ENCODE results near the gene SYNC.

The SYNC gene

DNA sequence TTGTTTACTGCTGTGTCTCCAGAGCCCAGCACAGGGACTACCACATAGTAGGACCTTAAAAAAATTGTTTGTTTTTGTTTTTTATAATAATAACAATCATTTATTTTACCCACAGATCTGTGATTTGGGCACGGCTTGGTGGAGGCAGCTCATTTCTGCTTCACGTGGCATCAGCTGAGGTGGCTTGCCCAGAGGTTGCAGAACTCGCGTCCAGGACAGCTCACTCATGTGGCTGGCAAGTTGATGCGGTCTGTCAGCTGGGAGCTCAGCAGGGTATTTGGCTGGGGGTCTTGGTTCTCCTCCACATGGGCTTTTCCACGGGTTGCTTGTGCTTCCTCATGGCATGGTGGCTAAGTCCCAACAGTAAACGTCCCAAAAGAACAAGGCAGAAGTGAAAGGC lies 2.9 kb upstream of the SYNC start:
- no peak overlapping the region for H3K4me2 ChIP-seq (ENCODE audit: low read depth, low read length)
- peaks cover 9% of the 10 kb centered on the region; the same call in 1 of the 2 replicates for H3K27me3 ChIP-seq (replicated peaks; ENCODE audit: insufficient read depth, low read length)
- no peak for DNase-seq
- TF ChIP-seq EZH2 (optimal IDR thresholded peaks at IDR 0.05; ENCODE audit: low read depth, low read length): no peak
- TF ChIP-seq, protein P1, sequence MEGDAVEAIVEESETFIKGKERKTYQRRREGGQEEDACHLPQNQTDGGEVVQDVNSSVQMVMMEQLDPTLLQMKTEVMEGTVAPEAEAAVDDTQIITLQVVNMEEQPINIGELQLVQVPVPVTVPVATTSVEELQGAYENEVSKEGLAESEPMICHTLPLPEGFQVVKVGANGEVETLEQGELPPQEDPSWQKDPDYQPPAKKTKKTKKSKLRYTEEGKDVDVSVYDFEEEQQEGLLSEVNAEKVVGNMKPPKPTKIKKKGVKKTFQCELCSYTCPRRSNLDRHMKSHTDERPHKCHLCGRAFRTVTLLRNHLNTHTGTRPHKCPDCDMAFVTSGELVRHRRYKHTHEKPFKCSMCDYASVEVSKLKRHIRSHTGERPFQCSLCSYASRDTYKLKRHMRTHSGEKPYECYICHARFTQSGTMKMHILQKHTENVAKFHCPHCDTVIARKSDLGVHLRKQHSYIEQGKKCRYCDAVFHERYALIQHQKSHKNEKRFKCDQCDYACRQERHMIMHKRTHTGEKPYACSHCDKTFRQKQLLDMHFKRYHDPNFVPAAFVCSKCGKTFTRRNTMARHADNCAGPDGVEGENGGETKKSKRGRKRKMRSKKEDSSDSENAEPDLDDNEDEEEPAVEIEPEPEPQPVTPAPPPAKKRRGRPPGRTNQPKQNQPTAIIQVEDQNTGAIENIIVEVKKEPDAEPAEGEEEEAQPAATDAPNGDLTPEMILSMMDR (IDR thresholded peaks at IDR 0.05; ENCODE audit: low read length): no peak
- no peak for TF ChIP-seq EZH2phosphoT487 (IDR thresholded peaks at IDR 0.05; ENCODE audit: low read length)
- no peak overlapping the region for H3K27ac ChIP-seq (ENCODE audit: low read length)
- no peak overlapping the region for H2AFZ ChIP-seq (ENCODE audit: low read length)
- H3K9me2 ChIP-seq (replicated peaks; ENCODE audit: insufficient read depth, low read length): no peaks in the 10 kb centered on the region
- no peaks in the 10 kb centered on the region for H3K4me1 ChIP-seq (ENCODE audit: low read length)
- no peaks in the 10 kb centered on the region for H4K20me1 ChIP-seq (ENCODE audit: insufficient read depth, low read length)
- no peaks in the 10 kb centered on the region for H3K9me3 ChIP-seq (replicated peaks; ENCODE audit: insufficient read depth, low read length)
- no peaks in the 10 kb centered on the region for H3K36me3 ChIP-seq (replicated peaks; ENCODE audit: insufficient read depth, low read length)
- no peaks in the 10 kb centered on the region for H3K79me2 ChIP-seq (ENCODE audit: low read length)
- H3K4me3 ChIP-seq (ENCODE audit: low read length): no peak overlapping the region
- no peak overlapping the region for H3K9ac ChIP-seq (ENCODE audit: low read length)
- H3F3A ChIP-seq (ENCODE audit: insufficient read depth, low read length): no peaks in the 10 kb centered on the region

DNA sequence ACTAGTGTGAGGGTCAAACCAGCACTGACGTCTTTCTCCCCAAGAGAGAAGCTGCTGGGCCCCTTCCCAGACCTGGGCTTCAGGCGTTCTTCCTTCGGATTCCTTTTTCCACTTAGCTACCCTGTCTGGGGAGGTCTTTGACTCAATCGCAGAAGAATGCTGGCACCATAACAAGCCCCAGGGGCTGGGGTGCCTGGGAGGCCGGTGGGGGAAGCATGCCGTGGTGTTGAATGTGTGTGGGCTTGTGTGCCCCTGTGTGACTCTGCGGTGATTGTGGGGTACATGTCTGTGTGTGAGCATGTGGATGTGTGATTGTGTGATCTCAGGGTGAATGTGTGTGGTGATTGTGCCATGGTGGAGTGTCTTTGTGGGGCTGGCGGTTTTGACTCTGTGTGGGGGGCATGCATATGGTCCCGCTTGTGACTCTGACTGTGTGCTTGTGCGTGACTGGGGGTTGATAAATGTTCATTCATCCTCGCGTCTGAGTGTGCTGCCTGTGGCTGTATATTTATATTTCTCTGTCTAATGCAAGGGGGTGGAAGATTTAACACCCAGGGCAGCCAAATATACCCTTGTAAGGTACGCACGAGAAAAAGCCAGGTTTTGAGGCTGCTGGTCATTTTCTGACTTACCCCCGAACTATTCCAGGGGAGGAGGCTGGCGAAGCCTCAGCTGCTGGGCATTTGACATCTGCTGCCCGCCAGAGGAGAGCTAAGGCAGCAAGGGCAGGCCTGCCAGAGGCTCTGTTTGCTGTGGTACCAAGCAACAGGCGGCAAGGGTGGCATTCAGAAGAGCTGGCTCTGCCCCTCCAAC lies 1.1 kb upstream of the SYNC start:
- H3K4me3 ChIP-seq (ENCODE audit: low read length): no peak overlapping the region
- H3K9me3 ChIP-seq (replicated peaks; ENCODE audit: insufficient read depth, low read length): no peaks in the 10 kb centered on the region
- 0 out of 2 replicates have a peak overlapping the region, but pooled peaks have one; percentile 92 for H3K4me2 ChIP-seq (ENCODE audit: low read depth, low read length)
- no peaks in the 10 kb centered on the region for H3K9me2 ChIP-seq (replicated peaks; ENCODE audit: insufficient read depth, low read length)
- H3K27ac ChIP-seq (ENCODE audit: low read length): no peak overlapping the region
- no peaks in the 10 kb centered on the region for H3K36me3 ChIP-seq (replicated peaks; ENCODE audit: insufficient read depth, low read length)
- no peak for DNase-seq
- H3K9ac ChIP-seq (ENCODE audit: low read length): no peak overlapping the region
- H3K4me1 ChIP-seq (ENCODE audit: low read length): no peaks in the 10 kb centered on the region
- no peaks in the 10 kb centered on the region for H3F3A ChIP-seq (ENCODE audit: insufficient read depth, low read length)
- peaks cover 9% of the 10 kb centered on the region; the same call in 1 of the 2 replicates for H3K27me3 ChIP-seq (replicated peaks; ENCODE audit: insufficient read depth, low read length)
- H2AFZ ChIP-seq (ENCODE audit: low read length): no peak overlapping the region
- no peaks in the 10 kb centered on the region for H4K20me1 ChIP-seq (ENCODE audit: insufficient read depth, low read length)
- TF ChIP-seq EZH2phosphoT487 (IDR thresholded peaks at IDR 0.05; ENCODE audit: low read length): no peak
- TF ChIP-seq EZH2 (optimal IDR thresholded peaks at IDR 0.05; ENCODE audit: low read depth, low read length): no peak
- TF ChIP-seq, protein P1 (IDR thresholded peaks at IDR 0.05; ENCODE audit: low read length): no peak
- H3K79me2 ChIP-seq (ENCODE audit: low read length): no peaks in the 10 kb centered on the region

DNA sequence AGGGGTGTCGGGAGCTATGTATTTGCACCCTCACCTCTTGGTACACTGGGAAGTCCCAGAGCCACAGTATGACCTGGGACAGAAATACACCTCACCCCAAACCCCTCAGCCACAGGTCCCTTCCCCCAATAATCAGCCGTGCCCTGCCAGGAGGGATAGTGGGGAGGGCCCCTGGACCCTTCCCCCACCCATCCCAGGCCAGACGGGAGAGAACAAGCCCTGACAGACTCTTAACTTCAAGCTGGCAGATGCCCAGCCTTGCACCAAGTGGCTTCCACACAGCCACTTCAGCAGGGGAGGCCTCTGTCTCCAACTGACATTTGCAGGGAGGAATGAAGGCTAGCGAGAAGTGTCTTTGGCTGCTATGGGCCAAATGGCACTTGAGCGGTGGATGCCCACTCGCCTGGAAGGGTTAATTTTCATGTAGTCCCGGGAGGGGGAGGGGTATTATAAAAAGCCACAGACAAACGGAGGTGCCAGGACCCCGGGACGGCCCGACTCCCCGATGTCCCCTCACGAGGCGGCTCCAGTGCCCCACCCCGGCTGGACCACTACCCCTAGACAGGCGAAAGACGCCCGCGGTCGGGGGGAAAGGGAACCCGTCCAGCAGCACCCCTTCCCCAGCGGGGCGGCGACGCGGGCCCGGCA lies 495 bp downstream of the SYNC start:
- Histone ChIP-seq H3K9me2 (replicated peaks; ENCODE audit: insufficient read depth, low read length) (no peaks in the 10 kb centered on the region), H3K4me3 (ENCODE audit: low read length) (no peak overlapping the region), H3K27ac (ENCODE audit: low read length) (no peak overlapping the region), H3F3A (ENCODE audit: insufficient read depth, low read length) (no peaks in the 10 kb centered on the region), H3K27me3 (replicated peaks; ENCODE audit: insufficient read depth, low read length) (peaks cover 9% of the 10 kb centered on the region; the same call in 1 of the 2 replicates), H4K20me1 (ENCODE audit: insufficient read depth, low read length) (no peaks in the 10 kb centered on the region), H3K79me2 (ENCODE audit: low read length) (no peaks in the 10 kb centered on the region), H3K9ac (ENCODE audit: low read length) (no peak overlapping the region), H3K4me1 (ENCODE audit: low read length) (no peaks in the 10 kb centered on the region), H3K9me3 (replicated peaks; ENCODE audit: insufficient read depth, low read length) (no peaks in the 10 kb centered on the region), H3K36me3 (replicated peaks; ENCODE audit: insufficient read depth, low read length) (no peaks in the 10 kb centered on the region), H3K4me2 (ENCODE audit: low read depth, low read length) (no peak overlapping the region), H2AFZ (ENCODE audit: low read length) (no peak overlapping the region)
- DNase-seq: no peak
- TF ChIP-seq EZH2phosphoT487 (IDR thresholded peaks at IDR 0.05; ENCODE audit: low read length) (no peak), EZH2 (optimal IDR thresholded peaks at IDR 0.05; ENCODE audit: low read depth, low read length) (no peak)
- TF ChIP-seq, protein P1 (IDR thresholded peaks at IDR 0.05; ENCODE audit: low read length): no peak
